PFSK-1 (cell line): ENCODE data around the gene NECAB2.

ENCODE experiments used
- FOXP2 ChIP-seq: optimal IDR thresholded peaks from 2 replicates; pipeline ENCODE3; 2011; ENCODE audit warnings: borderline replicate concordance, control low read depth, inconsistent platforms; ENCODE audit not compliant: insufficient read depth; ENCODE audit errors: extremely low read length, extremely low read depth
- POLR2AphosphoS5 ChIP-seq: IDR thresholded peaks from 2 replicates; pipeline ENCODE4 v1.6.1; 2012; ENCODE audit warnings: low read depth, mild to moderate bottlenecking, control low read depth, low read length, moderate library complexity
- REST ChIP-seq, 2 experiments: IDR thresholded peaks; 2 replicates each; pipeline versions ENCODE4 v1.6.1 to v1.8.0; 2011 to 2012; ENCODE audit warnings: low read depth in 2 of 2, low read length in 2 of 2, control low read depth in 1 of 2, inconsistent platforms in 1 of 2, mild to moderate bottlenecking in 1 of 2, moderate library complexity in 1 of 2; ENCODE audit not compliant: insufficient read depth in 1 of 2
- SIN3A ChIP-seq: IDR thresholded peaks from 2 replicates; pipeline ENCODE4 v1.6.1; 2012; ENCODE audit warnings: mild to moderate bottlenecking, low read length, moderate library complexity, borderline replicate concordance; ENCODE audit not compliant: insufficient read depth
- TAF1 ChIP-seq: IDR thresholded peaks from 2 replicates; pipeline ENCODE4 v1.6.1; 2012; ENCODE audit warnings: low read length, control low read depth, borderline replicate concordance; ENCODE audit not compliant: insufficient read depth

NECAB2 gene

GRCh38 chr16:83925957-83926725 lies 41.9 kb upstream of the NECAB2 start:
- TF ChIP-seq TAF1 (no peak), POLR2AphosphoS5 (no peak), FOXP2 (no peak), SIN3A (no peak), REST (IDR thresholded peaks at IDR 0.05; ENCODE audit: insufficient read depth in 1 of 2, low read depth in 2 of 2, low read length in 2 of 2) (no peak)

DNA sequence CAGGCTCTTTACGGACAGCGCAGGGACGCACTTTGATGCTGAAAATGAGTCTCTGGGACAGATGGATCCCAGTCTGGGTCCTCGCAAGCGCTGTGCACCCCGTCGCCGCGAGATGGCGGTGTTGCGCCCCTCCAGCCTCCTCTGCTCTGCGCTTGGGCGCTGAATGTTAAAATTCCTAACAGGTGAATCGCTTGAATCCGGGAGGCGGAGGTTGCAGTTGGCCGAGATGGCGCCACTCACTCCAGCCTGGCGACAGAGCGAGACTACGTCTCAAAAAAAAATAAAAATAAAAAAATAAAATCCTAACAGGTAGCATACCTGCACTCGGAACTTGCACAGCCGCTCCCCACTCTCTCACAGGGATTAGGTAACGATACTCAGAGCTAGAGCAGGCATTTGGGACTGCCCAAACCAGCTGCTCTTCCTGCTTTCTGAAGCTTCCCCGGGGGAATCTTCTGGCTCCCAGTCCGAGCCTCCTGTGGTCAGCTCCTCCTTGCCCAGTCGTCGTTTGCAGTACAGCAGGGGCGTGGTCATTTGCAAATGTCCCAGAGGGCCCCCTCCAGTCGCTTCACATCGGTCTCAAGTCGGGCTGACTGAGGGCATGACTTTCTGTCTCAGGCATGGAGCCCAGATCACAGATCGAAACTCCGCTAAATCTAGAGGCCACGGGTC lies 41.2 kb upstream of the NECAB2 start:
- TF ChIP-seq REST (IDR thresholded peaks at IDR 0.05; ENCODE audit: insufficient read depth in 1 of 2, low read depth in 2 of 2, low read length in 2 of 2) (no peak), FOXP2 (no peak), POLR2AphosphoS5 (no peak)

- TF ChIP-seq POLR2AphosphoS5 (no peak), TAF1 (no peak), FOXP2 (no peak), REST (IDR thresholded peaks at IDR 0.05; ENCODE audit: insufficient read depth in 1 of 2, low read depth in 2 of 2, low read length in 2 of 2) (no peak), SIN3A (no peak)
These were observed 39.5 kb upstream of the NECAB2 start for GRCh38 chr16:83928341-83929055.

DNA sequence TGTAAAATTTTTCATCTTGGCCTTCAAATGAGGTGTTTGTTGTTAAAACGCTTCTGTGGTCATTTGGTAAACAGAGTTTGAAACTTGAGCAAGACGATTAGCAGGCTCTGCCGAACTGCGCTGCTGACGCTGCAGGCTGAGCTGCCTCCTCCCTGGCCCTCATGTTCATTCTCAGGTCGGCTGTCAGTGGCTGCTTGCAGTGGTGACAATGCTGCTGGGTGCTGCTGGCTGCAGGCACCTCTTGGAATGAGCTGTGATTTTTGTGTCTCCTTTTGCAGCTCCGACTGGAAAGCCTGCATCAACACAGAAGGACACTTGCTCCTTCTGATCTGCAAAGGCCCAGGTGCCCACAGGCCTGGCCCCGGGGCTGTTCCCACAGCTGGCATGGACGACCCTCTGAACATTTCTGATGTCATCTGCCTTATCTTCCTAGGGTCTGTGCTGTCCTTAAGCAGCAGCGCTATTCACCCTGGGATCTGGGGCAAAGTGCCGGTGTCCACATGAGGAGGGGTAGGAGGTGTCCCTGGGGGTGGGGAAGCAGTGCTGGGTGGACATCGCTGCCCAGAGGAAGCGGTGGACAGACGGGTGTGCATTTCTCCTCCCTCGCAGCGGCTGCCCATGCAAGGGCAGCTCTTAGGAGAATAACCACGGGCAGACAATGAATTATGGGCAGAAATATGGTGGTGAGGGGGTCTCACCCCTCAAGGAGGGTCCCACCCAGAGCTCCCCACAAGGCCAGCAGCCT lies 38.1 kb upstream of the NECAB2 start:
- TF ChIP-seq TAF1 (no peak), POLR2AphosphoS5 (no peak), SIN3A (no peak), REST (IDR thresholded peaks at IDR 0.05; ENCODE audit: insufficient read depth in 1 of 2, low read depth in 2 of 2, low read length in 2 of 2) (no peak), FOXP2 (no peak)
